Esophagus muscularis mucosa (tissue), 4 donors: ENCODE measurements around the gene WDR5. TPM values are rescaled to one million over a fixed set of nuclear protein-coding genes. Genes with fewer than 3 reads are reported as not detected.

Experiments
- DNase-seq: peaks from one replicate; pipeline ENCODE4 v3.0.0-alpha.2; 2017; ENCODE audit errors: extremely low spot score
- H3K27ac ChIP-seq, 4 donors: fragments of 200-600 bp; sonication (generic); replicated peaks in 1 of 4; 1 replicate in 3 of 4; 2 replicates in 1 of 4; pipeline ENCODE4 v1.5.1; 2016 to 2019; ENCODE audit warnings: mild to moderate bottlenecking in 1 of 4
- H3K27me3 ChIP-seq, 4 donors: fragments of 200-600 bp; sonication (generic); one replicate each; pipeline versions ENCODE4 v1.5.1 to v1.6.0; 2016 to 2019
- H3K36me3 ChIP-seq, 4 donors: fragments of 200-600 bp; sonication (generic); one replicate each; pipeline ENCODE4 v1.5.1; 2016 to 2019
- H3K4me1 ChIP-seq, 4 donors: fragments of 200-600 bp; sonication (generic); one replicate each; pipeline ENCODE4 v1.5.1; 2016 to 2019
- H3K4me3 ChIP-seq, 4 donors: fragments of 200-600 bp; sonication (generic); 1 replicate in 2 of 4; 2 replicates in 2 of 4; pipeline ENCODE4 v1.5.1; 2016 to 2019; ENCODE audit warnings: mild to moderate bottlenecking in 4 of 4, moderate library complexity in 1 of 4
- H3K9me3 ChIP-seq, 4 donors: fragments of 200-600 bp; sonication (generic); 1 replicate in 3 of 4; 2 replicates in 1 of 4; pipeline ENCODE4 v1.5.1; 2016 to 2019
- CTCF ChIP-seq, 3 experiments: fragments of 200-600 bp in 2 of 3; fragments of 450-650 bp in 1 of 3; sonication (generic) in 2 of 3; IDR thresholded peaks; one replicate each; pipeline ENCODE4 v1.5.1; 2017 to 2019; ENCODE audit warnings: antibody characterized with exemption in 3 of 3, mild to moderate bottlenecking in 2 of 3, moderate library complexity in 1 of 3
- EP300 ChIP-seq: sonication (generic); formaldehyde crosslinking; IDR thresholded peaks from one replicate; pipeline ENCODE4 v1.6.1; 2017; ENCODE audit warnings: antibody characterized with exemption
- POLR2A ChIP-seq: fragments of 450-650 bp; IDR thresholded peaks from one replicate; pipeline ENCODE4 v1.6.1; 2017; ENCODE audit warnings: antibody characterized with exemption, moderate library complexity, mild to moderate bottlenecking, low read depth
- POLR2AphosphoS5 ChIP-seq, 2 donors: sonication (generic); formaldehyde crosslinking; IDR thresholded peaks; one replicate each; pipeline ENCODE4 v1.6.1; 2017; ENCODE audit warnings: antibody characterized with exemption in 2 of 2
- WGBS: methylation state at CpG from one replicate; pipeline ENCODE4 v1.1.5; 2018; 5-methylcytosine and 5-hydroxymethylcytosine counted together
- intact Hi-C: fragments of 100-400 bp; cut with DNase I; formaldehyde crosslinking; loops from one replicate; pipeline ENCODE4 v1.15.1; 2023
- total RNA-seq, 4 donors: library from RNA; depleted of rRNA; stranded (reverse); fragments of >200 nt; gene quantifications; one replicate each; pipeline versions ENCODE4 v1.1.0 to v1.2.1, GENCODE V29; 2016

WDR5 gene
- total RNA-seq, 4 donors from 2014 or later: 20.7 to 34.2 (median 24.6) TPM

GRCh38 chr9:134193912-134194535 lies 58.1 kb downstream of the WDR5 start:
- Histone ChIP-seq H3K36me3 (no peaks in the 10 kb centered on the region), H3K27ac (no peak overlapping the region), H3K27me3 (no peaks in the 10 kb centered on the region), H3K9me3 (no peaks in the 10 kb centered on the region), H3K4me3 (no peak overlapping the region), H3K4me1 (peaks cover 0 to 8% (median 5%) of the 10 kb centered on the region in 4 donors)
- 95% methylated on average over 9 of the region's 11 CpGs for WGBS
- no peak for TF ChIP-seq EP300
- TF ChIP-seq POLR2A: no peak
- no peak for TF ChIP-seq POLR2AphosphoS5 (IDR thresholded peaks at IDR 0.05)
- no peak for TF ChIP-seq CTCF (IDR thresholded peaks at IDR 0.05)
- intact Hi-C loops: no loop called here
- DNase-seq: no peak

GRCh38 chr9:134195558-134195957 lies 59.7 kb downstream of the WDR5 start:
- Histone ChIP-seq H3K27ac (no peak overlapping the region), H3K27me3 (no peaks in the 10 kb centered on the region), H3K4me3 (no peak overlapping the region), H3K9me3 (peaks cover 0 to 2% (median under 1%) of the 10 kb centered on the region in 4 donors), H3K4me1 (no peaks in the 10 kb centered on the region), H3K36me3 (no peaks in the 10 kb centered on the region)
- TF ChIP-seq EP300 (no peak), POLR2AphosphoS5 (IDR thresholded peaks at IDR 0.05) (no peak), CTCF (IDR thresholded peaks at IDR 0.05) (no peak)
- no peak for DNase-seq
- intact Hi-C loops: no loop called here
- 75% methylated on average over 6 of the region's 6 CpGs for WGBS

- no peaks in the 10 kb centered on the region for H3K36me3 ChIP-seq
- H3K4me3 ChIP-seq: no peak overlapping the region
- TF ChIP-seq POLR2A (no peak), EP300 (no peak), POLR2AphosphoS5 (IDR thresholded peaks at IDR 0.05) (no peak), CTCF (IDR thresholded peaks at IDR 0.05) (no peak)
- intact Hi-C loops: no loop called here
- peaks cover 0 to 11% (median 5%) of the 10 kb centered on the region in 4 donors for H3K9me3 ChIP-seq
- H3K4me1 ChIP-seq: no peaks in the 10 kb centered on the region
- WGBS: 83% methylated on average over 5 of the region's 6 CpGs
- H3K27ac ChIP-seq: no peak overlapping the region
- no peaks in the 10 kb centered on the region for H3K27me3 ChIP-seq
- no peak for DNase-seq
These were observed 61.0 kb downstream of the WDR5 start for GRCh38 chr9:134196911-134197310.

- TF ChIP-seq POLR2AphosphoS5 (IDR thresholded peaks at IDR 0.05) (no peak), EP300 (no peak), POLR2A (no peak), CTCF (IDR thresholded peaks at IDR 0.05) (no peak)
- Histone ChIP-seq H3K9me3 (peaks cover 0 to 21% (median 11%) of the 10 kb centered on the region in 4 donors), H3K4me3 (no peak overlapping the region), H3K4me1 (no peaks in the 10 kb centered on the region), H3K27me3 (no peaks in the 10 kb centered on the region), H3K36me3 (no peaks in the 10 kb centered on the region), H3K27ac (no peak overlapping the region)
- WGBS: 93% methylated on average over 3 of the region's 3 CpGs
- DNase-seq: no peak
- intact Hi-C loops: no loop called here
These were observed 62.9 kb downstream of the WDR5 start for GRCh38 chr9:134198791-134199190.

GRCh38 chr9:134200730-134201129 lies 64.8 kb downstream of the WDR5 start:
- Histone ChIP-seq H3K27me3 (no peaks in the 10 kb centered on the region), H3K4me3 (no peak overlapping the region), H3K4me1 (peaks cover 7 to 13% (median 10%) of the 10 kb centered on the region in 4 donors), H3K36me3 (no peaks in the 10 kb centered on the region), H3K27ac (no peak overlapping the region), H3K9me3 (peaks cover 0 to 25% (median 12%) of the 10 kb centered on the region in 4 donors)
- no peak for DNase-seq
- intact Hi-C loops: no loop called here
- WGBS: 94% methylated on average over 1 of the region's 1 CpG
- TF ChIP-seq POLR2AphosphoS5 (IDR thresholded peaks at IDR 0.05) (no peak), EP300 (no peak), CTCF (IDR thresholded peaks at IDR 0.05) (no peak)
